Tibial artery (tissue), 4 donors: ENCODE data around the gene RNF157.

Experiments used
- DNase-seq, 2 donors: peaks; one replicate each; pipeline ENCODE4 v3.0.0-alpha.2; 2019
- H3K27ac ChIP-seq, 2 donors: fragments of 200-600 bp; sonication (generic) in 1 of 2; 1 replicate in 1 of 2; 2 replicates in 1 of 2; pipeline ENCODE4 v1.5.1; 2018 to 2019; ENCODE audit warnings: mild to moderate bottlenecking in 1 of 2
- H3K27me3 ChIP-seq, 2 donors: fragments of 200-600 bp; sonication (generic) in 1 of 2; one replicate each; pipeline versions ENCODE4 v1.5.1 to v1.6.0; 2016 to 2019
- H3K36me3 ChIP-seq, 3 donors: fragments of 200-600 bp; sonication (generic) in 2 of 3; one replicate each; pipeline ENCODE4 v1.5.1; 2016 to 2019; ENCODE audit warnings: mild to moderate bottlenecking in 2 of 3
- H3K4me1 ChIP-seq, 4 donors: fragments of 200-600 bp; sonication (generic) in 2 of 4; 1 replicate in 3 of 4; 2 replicates in 1 of 4; pipeline ENCODE4 v1.5.1; 2016 to 2019
- H3K4me3 ChIP-seq, 2 donors: fragments of 200-600 bp; sonication (generic) in 1 of 2; 1 replicate in 1 of 2; 2 replicates in 1 of 2; pipeline ENCODE4 v1.5.1; 2018 to 2019; ENCODE audit warnings: mild to moderate bottlenecking in 2 of 2
- H3K9me3 ChIP-seq, 3 donors: fragments of 200-600 bp; sonication (generic) in 1 of 3; one replicate each; pipeline ENCODE4 v1.5.1; 2016 to 2019
- intact Hi-C: fragments of 100-400 bp; cut with DNase I; formaldehyde crosslinking; loops from one replicate; pipeline ENCODE4 v1.15.0; 2023; ENCODE audit warnings: low total_unique reads
- TF ChIP-seq, protein P1 (sequence below), 2 experiments: fragments of 200-600 bp in 1 of 2; fragments of 450-650 bp in 1 of 2; IDR thresholded peaks; one replicate each; pipeline ENCODE4 v1.5.1; 2017 to 2019; ENCODE audit warnings: antibody characterized with exemption in 2 of 2, mild to moderate bottlenecking in 1 of 2, moderate library complexity in 1 of 2

The RNF157 gene

DNA sequence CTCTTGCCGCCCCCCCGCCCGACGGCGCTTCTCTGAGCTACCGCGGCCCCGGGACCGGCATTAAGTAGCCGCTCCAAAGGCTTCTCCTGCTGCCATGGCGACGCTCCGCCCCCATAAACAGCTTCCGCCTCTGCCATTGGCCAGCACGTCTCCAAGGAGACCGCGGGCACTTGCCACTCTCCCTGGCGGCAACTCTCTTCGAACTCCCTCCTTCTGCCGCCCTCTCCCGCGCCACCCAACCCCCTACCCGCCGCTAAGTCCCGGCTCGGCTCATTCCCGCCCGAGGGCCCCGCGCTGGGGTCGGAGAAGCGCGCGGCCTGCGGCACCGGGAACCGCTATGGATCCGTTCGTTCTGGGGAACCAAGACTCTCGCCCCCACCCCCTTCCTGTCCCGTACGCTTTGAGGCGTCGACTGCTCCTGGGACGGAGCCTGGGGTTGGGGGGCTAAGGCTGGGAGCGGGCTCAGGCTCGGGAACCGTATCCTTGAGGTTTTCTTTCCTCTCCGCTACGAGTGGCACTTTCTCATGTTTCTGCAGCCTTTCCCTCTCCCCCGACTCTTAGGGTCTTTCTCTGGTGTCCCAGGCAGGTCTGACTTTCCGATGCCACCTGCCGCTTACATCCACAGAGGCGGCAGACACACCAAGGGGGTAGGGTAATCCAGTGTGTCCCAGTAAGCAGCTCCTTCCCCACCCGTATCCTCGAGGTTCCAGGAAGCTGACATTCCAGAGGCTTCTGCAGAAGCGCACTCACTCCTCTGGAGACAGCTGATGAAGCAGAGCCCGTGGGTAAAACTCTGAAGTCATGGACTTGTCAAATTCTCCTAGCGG, 98.9 kb downstream of the RNF157 start, which contains the start of gene FOXJ1:
Gene FOXJ1 (minus strand): TSS at position 34 of the 827 bp plus-strand sequence. CDS start 850 bp downstream, outside the sequence.
- DNase-seq = peak; percentile 77 to 91
- TF ChIP-seq, protein P1, sequence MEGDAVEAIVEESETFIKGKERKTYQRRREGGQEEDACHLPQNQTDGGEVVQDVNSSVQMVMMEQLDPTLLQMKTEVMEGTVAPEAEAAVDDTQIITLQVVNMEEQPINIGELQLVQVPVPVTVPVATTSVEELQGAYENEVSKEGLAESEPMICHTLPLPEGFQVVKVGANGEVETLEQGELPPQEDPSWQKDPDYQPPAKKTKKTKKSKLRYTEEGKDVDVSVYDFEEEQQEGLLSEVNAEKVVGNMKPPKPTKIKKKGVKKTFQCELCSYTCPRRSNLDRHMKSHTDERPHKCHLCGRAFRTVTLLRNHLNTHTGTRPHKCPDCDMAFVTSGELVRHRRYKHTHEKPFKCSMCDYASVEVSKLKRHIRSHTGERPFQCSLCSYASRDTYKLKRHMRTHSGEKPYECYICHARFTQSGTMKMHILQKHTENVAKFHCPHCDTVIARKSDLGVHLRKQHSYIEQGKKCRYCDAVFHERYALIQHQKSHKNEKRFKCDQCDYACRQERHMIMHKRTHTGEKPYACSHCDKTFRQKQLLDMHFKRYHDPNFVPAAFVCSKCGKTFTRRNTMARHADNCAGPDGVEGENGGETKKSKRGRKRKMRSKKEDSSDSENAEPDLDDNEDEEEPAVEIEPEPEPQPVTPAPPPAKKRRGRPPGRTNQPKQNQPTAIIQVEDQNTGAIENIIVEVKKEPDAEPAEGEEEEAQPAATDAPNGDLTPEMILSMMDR (IDR thresholded peaks at IDR 0.05) = no peak
- Histone ChIP-seq H3K36me3 (no peaks in the 10 kb centered on the region), H3K4me1 (peaks cover 0 to 42% (median 31%) of the 10 kb centered on the region in 4 donors), H3K4me3 (peak within 1 kb of the TSS; percentile 36 to 51), H3K27ac (no peak within 1 kb of the TSS), H3K9me3 (no peaks in the 10 kb centered on the region), H3K27me3 (peaks cover 7 to 46% of the 10 kb centered on the region in 2 donors)
- intact Hi-C loops = no loop called here

- TF ChIP-seq, protein P1 (IDR thresholded peaks at IDR 0.05) = no peak
- Histone ChIP-seq H3K9me3 (no peaks in the 10 kb centered on the region), H3K27ac (no peak overlapping the region), H3K36me3 (no peaks in the 10 kb centered on the region), H3K4me3 (peak overlapping the region; percentile 36 to 51), H3K4me1 (peaks cover 0 to 42% (median 31%) of the 10 kb centered on the region in 4 donors), H3K27me3 (peaks cover 7 to 53% of the 10 kb centered on the region in 2 donors)
- no peak for DNase-seq
- intact Hi-C loops = no loop called here
Measured at GRCh38 chr17:76140661-76141211, 99.6 kb downstream of the RNF157 start.

DNA sequence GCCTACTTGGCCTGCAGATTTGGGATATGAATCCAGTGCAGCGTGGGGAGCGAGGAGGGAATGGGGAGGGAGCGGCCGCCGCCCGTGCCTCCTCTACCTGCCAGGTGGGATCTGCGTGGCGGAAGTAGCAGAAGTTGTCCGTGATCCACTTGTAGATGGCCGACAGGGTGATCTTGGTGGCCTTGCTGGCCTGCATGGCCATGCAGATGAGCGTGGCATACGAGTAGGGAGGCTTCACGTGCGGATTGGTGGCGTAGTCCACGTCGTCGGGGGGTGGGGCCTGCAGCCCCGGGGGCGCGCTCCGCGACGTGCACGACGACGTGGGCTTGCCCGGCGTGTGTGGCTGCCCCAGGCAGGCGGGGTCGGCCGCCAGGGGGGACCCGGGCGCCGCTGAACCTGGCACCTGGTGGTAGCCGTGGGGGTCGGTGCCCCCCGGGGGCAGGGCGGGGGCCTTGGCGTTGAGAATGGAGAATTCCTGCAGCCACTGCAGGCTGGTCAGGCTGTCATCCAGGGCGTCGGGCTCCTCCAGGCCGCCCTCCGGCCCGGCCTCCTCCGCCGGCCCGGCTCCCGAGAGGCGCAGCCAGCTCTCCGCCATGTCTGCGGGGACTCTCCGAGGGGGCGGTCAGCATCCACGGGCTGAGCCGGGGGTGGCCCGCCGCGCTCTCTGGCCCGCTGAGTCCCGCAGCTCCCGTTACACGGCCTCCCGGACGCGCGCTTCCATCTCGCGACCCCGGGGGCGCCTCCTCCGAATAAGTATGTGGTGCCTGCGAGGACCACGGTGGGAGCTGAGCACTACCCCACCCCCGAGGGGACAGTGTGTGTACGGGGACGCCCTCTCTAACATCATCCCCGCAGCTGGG, 100.3 kb downstream of the RNF157 start:
- Histone ChIP-seq H3K36me3 (no peaks in the 10 kb centered on the region), H3K27me3 (peaks cover 7 to 60% of the 10 kb centered on the region in 2 donors), H3K9me3 (no peaks in the 10 kb centered on the region), H3K27ac (no peak overlapping the region), H3K4me1 (peaks cover 0 to 42% (median 31%) of the 10 kb centered on the region in 4 donors), H3K4me3 (peak overlapping the region in 1 of 2 donors; percentile 6)
- intact Hi-C loops = no loop called here
- no peak for DNase-seq
- TF ChIP-seq, protein P1 (IDR thresholded peaks at IDR 0.05) = no peak

- TF ChIP-seq, protein P1 (IDR thresholded peaks at IDR 0.05) = no peak
- Histone ChIP-seq H3K9me3 (no peaks in the 10 kb centered on the region), H3K27me3 (peaks cover 7 to 69% of the 10 kb centered on the region in 2 donors), H3K36me3 (no peaks in the 10 kb centered on the region), H3K4me3 (no peak overlapping the region), H3K27ac (no peak overlapping the region), H3K4me1 (peaks cover 0 to 42% (median 31%) of the 10 kb centered on the region in 4 donors)
- no peak for DNase-seq
- intact Hi-C loops = no loop called here
Measured at GRCh38 chr17:76138896-76139752, 101.2 kb downstream of the RNF157 start.
